HG02885 (cell line): ENCODE data around the gene RSPH10B2.
"Not testable (repeated sequence)": the region's sequence is repeated elsewhere in the genome, so short reads cannot be mapped to it uniquely, and the experiment has no call there.

ENCODE experiments used
- ATAC-seq: cut with Tn5 transposase; IDR thresholded peaks from one replicate; pipeline ENCODE4 v1.9.1; 2021; ENCODE audit warnings: mild to moderate bottlenecking; ENCODE audit not compliant: unreplicated experiment, poor library complexity

RSPH10B2 gene

GRCh38 chr7:6753964-6754363, at the start of gene RSPH10B2:
Gene RSPH10B2, plus strand, starts transcription at chr7:6754103. Its CDS starts 3,575 bp downstream, at chr7:6757678.
- not testable (repeated sequence) for ATAC-seq

DNA sequence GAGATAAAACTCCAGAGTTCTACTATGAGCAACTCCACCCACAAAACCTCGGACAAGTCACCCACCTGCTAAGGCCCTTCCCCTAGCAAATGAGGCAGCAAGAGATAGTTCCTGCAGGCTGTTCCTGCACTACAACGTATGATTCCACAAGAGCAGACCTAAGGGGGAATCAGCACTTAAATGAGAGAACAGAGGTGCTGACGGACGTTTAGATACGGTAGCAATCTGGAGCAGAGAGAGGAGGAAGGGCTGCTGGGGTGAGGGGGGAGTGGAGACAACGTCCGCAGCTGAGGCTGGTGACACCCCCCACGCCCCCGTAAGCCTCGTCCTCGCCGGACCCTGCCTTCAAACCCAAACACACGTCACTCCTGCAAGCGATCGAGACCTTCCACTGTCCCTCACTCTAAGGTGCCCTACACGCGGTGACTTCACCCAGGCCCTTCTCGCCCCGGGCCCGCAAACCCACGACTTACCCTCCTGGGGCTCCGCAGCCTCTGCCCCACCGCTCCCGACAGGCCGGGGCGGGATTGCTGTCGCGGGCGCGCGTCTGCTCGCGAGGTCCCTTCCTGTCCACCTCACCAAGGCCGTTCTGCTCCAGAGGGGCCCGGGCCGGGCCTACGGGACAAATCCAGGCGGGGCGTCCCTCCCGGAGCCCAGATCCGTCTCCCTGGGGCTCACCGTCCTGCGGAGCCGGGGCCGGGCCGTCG, 47.8 kb upstream of the RSPH10B2 start:
- peak; percentile 25 for ATAC-seq

DNA sequence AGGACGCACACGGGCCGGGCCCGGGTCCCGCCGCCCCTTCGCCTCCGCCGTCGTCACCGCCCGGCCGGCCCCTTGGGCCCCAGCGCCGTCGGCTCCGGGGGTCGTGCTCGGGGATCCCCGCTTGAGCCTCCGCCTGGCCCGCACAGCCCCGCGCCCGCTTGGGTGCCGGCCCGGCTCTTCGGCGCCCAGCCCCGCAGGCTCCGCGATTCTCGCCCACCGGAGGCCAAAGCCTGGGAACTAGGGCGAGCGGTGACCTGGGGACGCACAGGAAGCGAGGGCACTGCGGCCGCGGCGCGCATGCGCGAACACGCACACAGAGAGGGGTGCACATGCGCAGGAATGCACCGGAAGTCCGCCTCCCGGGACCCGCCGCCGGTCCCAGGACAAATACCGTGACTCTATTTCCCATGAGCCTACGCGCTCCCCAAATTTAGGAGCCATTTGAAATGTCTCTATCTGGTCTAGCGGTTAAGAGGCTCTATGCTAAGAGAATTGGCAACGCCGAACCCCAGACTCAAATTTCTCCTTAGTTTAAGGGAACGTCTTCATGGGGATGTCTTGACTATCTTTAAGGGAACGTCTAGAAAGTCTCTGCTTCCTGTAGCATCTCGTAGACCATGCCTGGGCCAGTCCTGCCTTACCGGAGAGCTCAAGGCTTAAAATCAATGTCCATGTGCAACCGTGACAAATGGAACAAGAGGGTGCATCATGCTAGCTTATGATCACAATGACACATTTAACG, 47.1 kb upstream of the RSPH10B2 start, which contains the start of gene ZNF12:
Gene ZNF12, minus strand, starts transcription at position 282 of the 742 bp plus-strand sequence. CDS start 1,774 bp downstream, outside the sequence.
- ATAC-seq: peak; percentile 96

- ATAC-seq: no peak
Observed at GRCh38 chr7:6708304-6708703, 45.6 kb upstream of the RSPH10B2 start.

- ATAC-seq: no peak
Observed at GRCh38 chr7:6709808-6710207, 44.1 kb upstream of the RSPH10B2 start.

GRCh38 chr7:6714360-6714759, 39.5 kb upstream of the RSPH10B2 start:
- no peak for ATAC-seq

DNA sequence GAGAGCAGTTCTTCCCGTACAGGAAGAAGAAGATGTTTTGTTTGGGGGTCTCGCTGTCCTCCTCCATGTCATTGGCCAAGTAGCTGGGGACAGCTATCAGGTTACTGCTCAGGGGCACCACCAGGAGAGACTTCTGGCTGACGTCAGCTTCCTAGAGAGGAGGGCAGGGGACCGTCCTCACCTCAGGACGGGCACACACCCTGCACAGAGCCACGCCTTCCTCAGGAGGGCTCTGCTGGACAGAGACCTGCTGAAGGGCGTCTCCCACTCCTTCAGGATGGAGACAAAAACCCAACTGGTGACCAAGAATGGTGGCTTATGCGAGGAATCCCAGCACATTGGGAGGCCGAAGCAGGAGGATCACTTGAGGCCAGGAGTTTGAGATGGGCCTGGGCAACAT, 38.0 kb upstream of the RSPH10B2 start:
- ATAC-seq: not testable (repeated sequence)

- no peak for ATAC-seq
Observed at GRCh38 chr7:6718124-6718523, 35.8 kb upstream of the RSPH10B2 start.

GRCh38 chr7:6724351-6724750, 29.6 kb upstream of the RSPH10B2 start:
- not testable (repeated sequence) for ATAC-seq

- ATAC-seq: peak; percentile 58
Observed at GRCh38 chr7:6725003-6725402, 28.9 kb upstream of the RSPH10B2 start.

GRCh38 chr7:6726341-6726740, 27.6 kb upstream of the RSPH10B2 start:
- not testable (repeated sequence) for ATAC-seq

DNA sequence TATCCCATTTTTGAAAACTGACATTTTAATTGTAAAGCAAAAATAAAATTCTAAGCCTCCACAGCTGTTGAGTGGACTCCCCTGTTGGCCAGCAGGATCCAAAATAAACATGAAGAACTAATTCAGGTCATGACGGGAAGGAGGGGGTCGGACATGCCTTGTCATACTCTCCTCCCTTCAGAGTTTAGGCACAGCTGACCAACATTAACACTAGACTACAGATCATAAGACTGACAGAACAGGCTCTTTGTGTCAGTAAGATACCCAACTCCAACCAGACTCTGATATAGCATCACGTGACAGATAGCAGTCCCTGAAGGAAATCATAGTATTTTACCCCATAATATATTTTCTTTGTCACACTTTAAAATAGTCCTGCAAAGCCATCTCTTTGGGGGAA, 26.2 kb upstream of the RSPH10B2 start:
- no peak for ATAC-seq

DNA sequence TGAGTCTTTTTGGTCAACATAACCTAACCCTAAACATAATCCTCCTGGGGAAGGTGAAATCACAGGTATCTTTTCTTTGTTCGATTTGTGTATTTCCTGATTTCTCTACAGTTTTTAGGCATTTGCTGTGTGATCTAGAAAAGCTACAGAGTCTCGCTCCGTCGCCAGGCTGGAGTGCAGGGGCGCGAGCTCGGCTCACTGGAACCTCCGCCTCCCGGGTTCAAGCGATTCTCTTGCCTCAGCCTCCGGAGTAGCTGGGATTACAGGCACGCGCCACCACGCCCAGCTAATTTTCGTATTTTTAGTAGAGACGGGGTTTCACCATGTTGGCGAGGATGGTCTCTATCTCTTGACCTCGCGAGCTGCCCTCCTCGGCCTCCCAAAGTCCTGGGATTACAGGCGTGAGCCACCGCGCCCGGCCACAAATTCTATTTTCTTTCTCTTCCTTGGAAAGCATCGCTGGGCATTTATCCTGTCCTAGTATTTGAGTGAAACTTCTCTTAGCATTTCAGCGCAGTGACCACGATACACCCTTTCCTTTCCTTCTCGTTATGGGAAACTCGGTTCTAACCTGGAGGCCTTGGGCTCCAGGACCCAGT, 24.9 kb upstream of the RSPH10B2 start:
- not testable (repeated sequence) for ATAC-seq

GRCh38 chr7:6729492-6730342, 24.2 kb upstream of the RSPH10B2 start:
- peak; percentile 98 for ATAC-seq

DNA sequence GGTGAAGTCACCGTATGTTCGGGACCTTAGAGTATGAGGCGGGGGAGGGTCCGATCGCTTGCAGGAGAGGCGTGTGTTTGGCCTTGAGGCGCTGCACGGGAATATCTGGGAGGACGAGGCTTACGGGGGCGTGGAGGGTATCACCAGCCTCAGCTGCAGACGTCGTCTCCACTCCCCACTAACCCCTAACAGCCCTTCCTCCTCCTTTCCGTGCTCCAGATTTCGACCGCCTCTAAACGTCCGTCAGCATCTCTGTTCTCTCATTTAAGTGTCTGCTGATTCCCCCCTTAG, 23.6 kb upstream of the RSPH10B2 start:
- no peak for ATAC-seq

- ATAC-seq: not testable (repeated sequence)
Observed at GRCh38 chr7:6738415-6738814, 15.5 kb upstream of the RSPH10B2 start.

- ATAC-seq: not testable (repeated sequence)
Observed at GRCh38 chr7:6744410-6745100, 9.3 kb upstream of the RSPH10B2 start.

- ATAC-seq: not testable (repeated sequence)
Observed at GRCh38 chr7:6749335-6749734, 4.6 kb upstream of the RSPH10B2 start.

DNA sequence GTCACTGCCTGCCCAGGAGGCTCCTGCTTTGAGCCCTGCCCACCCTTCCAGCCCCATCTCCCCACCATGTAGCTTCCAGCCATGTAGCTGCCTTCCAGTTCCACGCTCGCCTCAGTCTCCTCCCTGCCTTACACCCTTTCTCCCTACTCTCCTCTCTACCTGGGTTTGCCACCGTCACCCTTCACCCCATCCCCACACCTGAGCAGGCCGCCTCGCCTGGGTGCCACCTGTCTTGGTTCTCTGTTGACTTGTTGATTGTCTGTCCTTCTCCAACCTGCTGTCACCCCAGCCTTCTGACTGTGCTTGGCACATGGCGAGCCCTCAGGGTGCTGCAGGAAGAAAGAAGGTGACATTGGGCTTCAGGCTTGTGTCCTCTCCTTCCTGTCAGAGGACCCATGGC, 3.7 kb upstream of the RSPH10B2 start:
- not testable (repeated sequence) for ATAC-seq

DNA sequence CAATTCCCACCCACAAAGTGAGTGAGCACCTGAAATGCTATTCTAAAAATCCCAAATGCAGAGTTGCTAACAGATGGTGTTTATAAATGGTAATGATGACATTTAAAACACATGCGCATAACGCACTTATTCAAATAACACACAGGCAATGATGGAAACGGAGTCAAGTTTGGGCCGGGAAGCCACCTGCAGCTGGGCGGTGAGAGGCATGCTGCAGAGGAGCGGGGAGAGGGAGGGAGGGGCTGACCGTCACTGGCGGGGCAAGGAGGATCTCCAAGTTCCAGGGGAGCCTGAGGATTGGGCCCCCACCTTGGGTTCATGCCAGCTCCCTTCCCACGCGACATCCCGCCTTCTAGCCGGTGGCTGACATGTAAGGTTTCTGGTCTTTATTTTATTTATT, 7.3 kb downstream of the RSPH10B2 start:
- ATAC-seq: not testable (repeated sequence)
